GM21447 (cell line): ENCODE data around the gene FARP1.

Experiments used
- ATAC-seq: cut with Tn5 transposase; IDR thresholded peaks from one replicate; pipeline ENCODE4 v1.9.1; 2021; ENCODE audit not compliant: unreplicated experiment

Gene FARP1

GRCh38 chr13:98129059-98129746, 13.7 kb upstream of the FARP1 start:
- ATAC-seq: no peak

GRCh38 chr13:98133946-98134345, 8.9 kb upstream of the FARP1 start:
- ATAC-seq: peak; percentile 94

DNA sequence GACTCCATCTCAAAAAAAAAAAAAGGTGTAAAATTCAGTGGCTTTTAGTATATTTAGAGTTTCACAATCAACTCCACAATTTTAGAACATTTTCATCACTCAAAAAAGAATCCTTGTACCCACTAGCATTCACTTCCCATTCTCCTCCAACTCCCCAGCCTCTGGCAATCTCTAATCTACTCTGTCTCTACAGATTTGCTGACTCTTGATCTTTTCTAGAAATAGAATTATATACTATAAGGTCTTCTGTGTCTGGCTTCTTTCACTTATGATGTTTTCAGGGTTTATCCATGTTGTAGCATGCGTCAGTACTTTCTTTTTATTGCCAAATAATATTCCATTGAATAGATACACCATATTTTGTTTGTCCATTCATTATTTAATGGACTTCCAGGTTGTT, 8.0 kb upstream of the FARP1 start:
- no peak for ATAC-seq

DNA sequence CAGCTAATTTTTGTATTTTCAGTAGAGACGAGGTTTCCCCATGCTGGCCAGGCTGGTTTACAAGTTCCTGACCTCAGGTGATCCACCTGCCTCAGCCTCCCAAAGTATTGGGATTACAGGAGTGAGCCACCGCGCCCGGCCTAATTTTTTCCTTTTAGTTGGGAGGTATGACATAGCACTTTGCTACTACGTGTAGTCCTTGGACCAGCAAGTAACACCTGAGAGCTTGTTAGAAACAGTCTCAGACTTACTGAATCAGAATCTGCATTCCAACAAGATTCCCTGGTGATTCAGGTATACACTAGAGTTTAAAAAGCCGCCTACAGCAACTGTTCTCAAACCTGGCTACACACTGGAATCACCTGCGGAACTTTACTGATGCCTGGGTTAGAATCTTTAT, 1.8 kb upstream of the FARP1 start:
- no peak for ATAC-seq

DNA sequence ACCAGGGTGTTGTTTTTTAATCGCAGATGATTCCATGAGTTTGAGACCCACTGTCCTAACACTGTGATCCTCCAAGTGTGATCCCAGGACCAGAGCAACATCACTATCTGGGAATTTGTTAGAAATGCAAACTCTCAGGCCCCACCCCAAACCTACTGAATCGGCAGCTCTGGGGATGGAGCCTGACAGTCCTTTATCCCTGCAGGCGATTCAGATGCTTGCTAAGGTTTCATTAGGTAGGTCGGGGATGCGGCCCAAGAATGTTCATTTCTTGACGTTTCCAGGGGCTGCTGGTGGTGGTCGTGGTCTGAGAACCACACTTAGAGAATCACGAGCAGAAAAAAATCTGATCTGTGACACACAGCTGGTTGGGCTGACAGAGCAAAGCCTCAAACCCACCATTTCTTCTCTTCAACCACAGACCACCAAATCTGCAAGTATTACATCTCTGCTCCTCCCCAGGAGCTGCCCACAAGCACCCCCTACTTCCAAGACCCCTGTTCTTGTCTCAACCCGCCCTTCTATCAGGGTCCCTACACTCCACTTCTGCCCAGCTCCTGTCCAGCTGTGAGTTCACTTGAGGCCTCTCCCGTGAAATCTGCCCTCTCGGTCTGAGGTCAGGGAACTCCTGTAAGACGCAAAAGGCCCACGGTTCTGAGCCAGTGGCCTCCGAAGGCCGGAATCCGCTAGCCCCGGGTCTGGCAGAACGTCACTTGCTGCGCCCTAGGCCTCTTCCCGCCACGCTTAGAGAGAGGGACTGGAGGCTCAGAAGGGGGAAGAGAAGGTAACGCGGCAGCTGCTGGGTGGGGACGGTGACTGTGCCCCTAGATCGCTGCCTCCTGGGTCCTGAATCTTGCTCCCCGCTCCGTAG, 1.1 kb upstream of the FARP1 start:
- ATAC-seq: peak; percentile 14

GRCh38 chr13:98143157-98143553, 261 bp downstream of the FARP1 start:
- ATAC-seq: peak; percentile 19

DNA sequence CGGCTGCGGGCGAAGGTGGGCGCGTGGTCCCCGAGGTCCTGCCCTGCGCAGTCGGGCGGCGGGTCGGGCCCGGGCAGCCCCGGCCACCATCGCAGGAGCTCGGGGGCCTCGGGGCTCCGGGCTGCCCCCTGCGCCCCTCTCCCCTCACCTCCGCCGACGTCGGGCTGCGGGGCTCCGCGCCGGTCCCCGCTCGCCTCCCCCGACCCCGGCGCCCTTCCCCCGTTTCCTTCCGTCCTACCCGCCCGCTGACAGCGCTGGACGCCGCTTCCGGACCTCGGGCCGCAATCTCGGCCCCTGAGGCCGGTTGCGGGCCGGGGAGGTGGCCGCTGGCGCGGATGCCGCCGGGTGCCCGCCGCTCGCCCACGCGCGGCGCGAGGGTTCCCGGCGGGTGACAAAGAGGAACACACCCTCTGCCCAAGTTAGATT, 720 bp downstream of the FARP1 start:
- peak; percentile 10 for ATAC-seq

DNA sequence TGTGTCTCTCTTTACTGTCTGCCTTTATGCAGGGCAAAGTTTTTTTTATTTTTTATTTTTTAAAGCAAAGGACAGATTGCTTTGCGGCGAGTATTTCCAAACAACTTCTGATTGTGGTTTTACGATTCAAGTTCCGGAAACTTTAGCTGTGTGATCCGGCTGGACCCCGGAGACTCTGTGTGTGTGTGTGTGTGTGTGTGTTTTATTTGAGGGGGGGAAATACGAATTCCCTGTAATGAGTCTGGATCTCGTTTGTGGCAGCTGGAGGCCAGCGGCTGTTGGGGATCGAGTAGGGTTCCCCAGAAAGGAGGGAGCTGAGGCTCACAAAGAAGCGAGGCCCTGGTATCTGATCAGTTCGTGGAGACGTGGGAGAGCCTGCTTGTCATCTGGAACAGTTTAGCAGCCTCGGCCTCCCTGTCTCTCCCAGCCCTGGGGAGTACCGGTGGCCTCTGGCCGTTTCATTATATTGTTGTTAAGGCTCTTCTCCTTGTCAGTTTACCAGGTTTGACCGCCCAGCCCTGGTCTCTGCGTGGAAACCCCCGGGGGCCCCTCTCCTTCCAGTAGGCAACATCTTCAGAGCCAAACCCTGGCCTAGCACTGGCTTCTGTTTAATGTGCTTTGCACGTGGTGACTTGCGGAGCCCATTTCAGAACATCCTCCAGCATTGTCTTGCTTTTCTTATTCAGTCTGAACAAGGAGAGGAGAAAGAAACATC, 1.3 kb downstream of the FARP1 start:
- no peak for ATAC-seq

- no peak for ATAC-seq
Measured at GRCh38 chr13:98144801-98145350, 2.0 kb downstream of the FARP1 start.

DNA sequence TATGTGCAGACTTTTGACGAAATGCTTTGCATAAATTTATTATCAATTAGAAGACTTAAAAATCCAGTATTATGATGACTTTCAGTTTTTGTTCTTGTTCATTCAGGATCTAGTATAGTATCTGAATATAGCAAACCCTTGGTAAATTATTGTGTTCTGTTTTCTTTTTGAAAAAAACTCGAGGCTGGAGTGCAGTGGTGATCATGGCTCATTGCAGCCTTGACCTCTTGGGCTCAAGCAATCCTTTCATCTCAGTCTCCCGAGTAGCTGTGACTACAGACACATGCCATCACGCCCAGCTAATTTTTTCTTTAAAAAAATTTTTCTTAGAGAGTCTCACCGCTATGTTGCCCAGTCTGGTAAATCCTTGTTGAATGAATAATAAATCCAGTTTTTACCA, 4.6 kb downstream of the FARP1 start:
- no peak for ATAC-seq

GRCh38 chr13:98150832-98151479, 8.1 kb downstream of the FARP1 start:
- no peak for ATAC-seq

DNA sequence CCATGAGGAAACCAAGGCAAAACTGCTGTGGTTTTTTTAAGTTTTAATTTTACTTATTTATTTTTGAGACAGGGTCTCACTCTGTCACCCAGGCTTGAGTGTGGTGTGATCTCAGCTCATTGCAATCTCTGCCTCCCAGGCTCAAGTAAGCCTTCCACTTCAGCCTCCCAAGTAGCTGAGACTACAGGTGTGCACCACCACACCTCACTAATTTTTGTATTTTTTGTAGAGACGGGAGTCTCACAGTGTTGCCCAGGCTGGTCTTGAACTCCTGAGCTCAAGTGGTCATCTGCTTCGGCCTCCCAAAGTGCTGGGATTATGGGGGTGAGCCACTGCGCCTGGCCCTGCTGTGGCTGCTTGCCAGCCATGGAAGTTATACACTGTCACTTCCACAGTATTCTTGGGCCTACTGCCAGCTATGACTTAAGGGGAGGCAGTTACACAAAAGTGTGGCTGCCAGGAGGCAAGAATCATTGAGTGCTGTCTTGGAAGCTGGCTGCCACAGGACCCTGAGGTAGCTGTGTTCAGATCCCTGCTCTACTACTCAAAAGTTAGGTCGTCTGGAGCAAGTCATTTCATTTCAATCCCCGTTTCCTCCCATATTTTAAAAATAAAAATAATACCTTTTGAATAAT, 12.7 kb downstream of the FARP1 start:
- ATAC-seq: no peak

GRCh38 chr13:98156259-98156658, 13.4 kb downstream of the FARP1 start:
- ATAC-seq: no peak

DNA sequence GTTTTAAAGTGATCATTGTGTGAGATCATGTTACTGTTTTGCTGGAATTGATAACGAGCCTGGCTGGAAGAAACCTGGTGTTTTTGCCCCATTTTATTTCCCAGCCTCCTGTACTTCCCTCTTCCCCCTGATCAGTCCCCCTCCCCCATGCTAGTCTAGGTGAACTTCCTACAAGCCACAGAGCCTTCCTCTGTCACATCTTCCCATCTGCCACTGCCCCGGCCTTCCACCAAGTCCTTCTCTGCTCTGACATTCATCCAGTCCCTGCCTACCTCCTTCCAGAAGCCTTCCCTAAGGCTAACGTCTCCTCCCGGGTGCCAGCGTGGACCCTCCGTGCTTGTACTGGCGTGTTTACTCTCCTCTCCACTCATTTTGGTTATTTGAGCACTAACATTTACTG, 14.3 kb downstream of the FARP1 start:
- ATAC-seq: no peak

GRCh38 chr13:98157609-98158008, 14.7 kb downstream of the FARP1 start:
- ATAC-seq: no peak

DNA sequence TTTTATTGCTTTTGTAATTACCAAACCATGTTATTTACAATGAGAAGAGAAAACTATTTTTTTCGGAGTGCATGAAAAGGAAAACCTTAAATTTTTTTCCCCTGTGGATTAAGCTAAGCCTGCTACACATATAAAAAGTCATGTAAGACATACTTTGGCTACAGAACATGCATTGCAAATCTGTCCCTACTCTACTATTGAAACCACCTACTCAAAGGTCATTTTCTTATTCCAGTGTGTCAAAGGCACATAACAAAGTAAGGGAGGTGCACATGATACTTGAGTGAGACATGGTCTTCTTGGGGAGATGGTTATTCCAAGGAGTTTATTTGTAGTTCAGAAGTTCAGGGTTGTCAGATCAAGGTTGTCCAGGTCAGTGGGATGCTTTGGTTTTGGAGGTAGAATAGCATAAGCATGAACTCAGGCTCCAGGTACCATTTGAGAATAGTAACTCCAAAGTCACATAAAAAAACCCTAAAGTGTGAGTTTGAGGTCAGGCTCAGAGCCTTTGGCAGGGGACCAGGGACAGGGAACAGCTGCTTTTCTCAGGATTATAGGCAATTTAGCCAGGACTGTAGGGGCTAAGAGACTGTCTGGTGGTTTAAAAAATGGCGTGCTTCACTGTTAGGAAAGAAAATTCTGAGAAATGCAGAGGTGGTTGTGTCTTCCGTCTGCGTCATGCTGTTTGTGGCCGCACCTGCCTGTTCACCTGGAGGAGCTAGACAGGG, 15.4 kb downstream of the FARP1 start:
- ATAC-seq: no peak

DNA sequence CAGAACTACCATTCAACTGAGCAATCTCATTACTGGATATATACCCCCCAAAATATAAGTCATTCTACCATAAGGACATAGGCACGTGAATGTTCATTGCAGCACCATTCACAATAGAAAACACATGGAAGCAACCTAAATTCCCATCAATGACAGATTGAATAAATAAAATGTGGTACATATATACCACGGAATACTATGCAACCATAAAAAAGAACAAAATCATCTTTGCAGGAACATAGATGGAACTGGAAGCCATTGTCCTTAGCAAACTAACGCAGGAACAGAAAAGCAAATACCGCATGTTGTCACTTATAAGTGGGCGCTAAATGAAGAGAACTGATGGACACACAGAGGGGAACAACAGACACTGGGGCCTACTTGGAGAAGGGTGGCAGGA, 20.0 kb downstream of the FARP1 start:
- no peak for ATAC-seq

DNA sequence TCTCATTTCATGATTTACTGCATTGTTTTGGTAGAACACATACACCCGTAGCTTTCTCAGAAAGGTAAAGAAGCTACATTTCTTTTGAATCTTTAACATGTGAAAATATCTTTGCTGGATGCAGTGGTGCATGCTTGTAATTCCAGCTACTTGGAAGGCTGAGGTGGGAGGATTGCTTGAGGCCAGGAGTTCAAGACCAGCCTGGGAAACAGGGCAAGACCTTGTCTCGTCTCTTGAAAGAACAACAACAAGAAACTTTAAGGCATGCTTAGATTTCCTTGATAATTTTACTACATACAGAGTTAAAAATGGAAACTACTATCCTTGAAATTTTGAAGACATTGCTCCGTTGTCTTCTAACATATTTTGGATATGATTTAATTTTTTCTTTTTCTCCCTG, 26.4 kb downstream of the FARP1 start:
- no peak for ATAC-seq

GRCh38 chr13:98171900-98172589, 29.2 kb downstream of the FARP1 start:
- ATAC-seq: no peak
